Suprapubic skin (tissue), 4 donors: ENCODE data around the gene POC1B.

Experiments
- EP300 ChIP-seq: sonication (generic); formaldehyde crosslinking; IDR thresholded peaks from one replicate; pipeline ENCODE4 v1.6.1; 2017; ENCODE audit warnings: antibody characterized with exemption
- POLR2A ChIP-seq, 2 donors: fragments of 450-650 bp; IDR thresholded peaks; one replicate each; pipeline ENCODE4 v1.6.1; 2017; ENCODE audit warnings: antibody characterized with exemption in 2 of 2, mild to moderate bottlenecking in 2 of 2, moderate library complexity in 2 of 2
- POLR2AphosphoS5 ChIP-seq, 3 donors: sonication (generic); formaldehyde crosslinking; IDR thresholded peaks; one replicate each; pipeline ENCODE4 v1.6.1; 2017; ENCODE audit warnings: antibody characterized with exemption in 3 of 3

- TF ChIP-seq POLR2AphosphoS5 (IDR thresholded peaks at IDR 0.05) (no peak), EP300 (no peak), POLR2A (IDR thresholded peaks at IDR 0.05) (no peak)
These were observed 54.9 kb downstream of the POC1B start for GRCh38 chr12:89470741-89471509.
